Measurements from ENCODE around the gene NAA10. TPM values are rescaled to one million over a fixed set of nuclear protein-coding genes. Genes with fewer than 3 reads are reported as not detected.

The NAA10 gene
- total RNA-seq, 1 experiment from 2014 or later, result 107 TPM

DNA sequence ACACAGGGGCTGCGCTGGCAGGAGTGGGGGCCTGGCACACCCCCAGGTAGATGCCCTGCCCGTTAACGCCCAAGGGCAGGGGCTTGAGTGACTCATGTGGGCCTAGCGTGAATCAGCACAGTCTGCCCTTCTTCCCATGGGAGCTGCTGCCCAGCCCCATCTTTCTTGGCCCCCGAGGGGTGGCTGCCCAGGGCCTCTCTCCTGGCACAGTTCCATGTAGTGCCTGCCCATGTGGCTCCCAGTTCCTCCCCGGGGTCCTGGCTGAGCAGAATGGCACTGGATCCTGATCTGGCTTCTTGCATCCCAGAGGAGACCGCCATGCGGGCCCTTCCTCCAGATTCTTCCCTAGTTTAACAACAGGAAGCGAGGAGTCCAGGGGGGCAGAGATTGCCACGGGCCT is 32.5 kb downstream of the NAA10 start:
- no peak for DNase-seq (ENCODE audit: low spot score)
- no peaks in the 10 kb centered on the region for H3K9me3 Mint-ChIP-seq

GRCh38 chrX:153901753-153902140 is 33.1 kb downstream of the NAA10 start:
- H3K4me3 Mint-ChIP-seq, result no peak overlapping the region
- H3K27ac Mint-ChIP-seq, result no peak overlapping the region
- no peaks in the 10 kb centered on the region for H3K9me3 Mint-ChIP-seq

More for the DNA sequence above, 32.5 kb downstream of the NAA10 start:
- Mint-ChIP-seq H3K4me1 (peaks cover 23% of the 10 kb centered on the region), H3K36me3 (no peaks in the 10 kb centered on the region), H3K27me3 (ENCODE audit: low read depth) (no peaks in the 10 kb centered on the region), H3K4me3 (no peak overlapping the region), H3K27ac (no peak overlapping the region)
- no peak for TF ChIP-seq MYBL2 (CRISPR knock-in tag; IDR thresholded peaks at IDR 0.05)
- no peak for TF ChIP-seq AFF4 (CRISPR knock-in tag; IDR thresholded peaks at IDR 0.05; ENCODE audit: borderline replicate concordance)
- TF ChIP-seq, protein P1, sequence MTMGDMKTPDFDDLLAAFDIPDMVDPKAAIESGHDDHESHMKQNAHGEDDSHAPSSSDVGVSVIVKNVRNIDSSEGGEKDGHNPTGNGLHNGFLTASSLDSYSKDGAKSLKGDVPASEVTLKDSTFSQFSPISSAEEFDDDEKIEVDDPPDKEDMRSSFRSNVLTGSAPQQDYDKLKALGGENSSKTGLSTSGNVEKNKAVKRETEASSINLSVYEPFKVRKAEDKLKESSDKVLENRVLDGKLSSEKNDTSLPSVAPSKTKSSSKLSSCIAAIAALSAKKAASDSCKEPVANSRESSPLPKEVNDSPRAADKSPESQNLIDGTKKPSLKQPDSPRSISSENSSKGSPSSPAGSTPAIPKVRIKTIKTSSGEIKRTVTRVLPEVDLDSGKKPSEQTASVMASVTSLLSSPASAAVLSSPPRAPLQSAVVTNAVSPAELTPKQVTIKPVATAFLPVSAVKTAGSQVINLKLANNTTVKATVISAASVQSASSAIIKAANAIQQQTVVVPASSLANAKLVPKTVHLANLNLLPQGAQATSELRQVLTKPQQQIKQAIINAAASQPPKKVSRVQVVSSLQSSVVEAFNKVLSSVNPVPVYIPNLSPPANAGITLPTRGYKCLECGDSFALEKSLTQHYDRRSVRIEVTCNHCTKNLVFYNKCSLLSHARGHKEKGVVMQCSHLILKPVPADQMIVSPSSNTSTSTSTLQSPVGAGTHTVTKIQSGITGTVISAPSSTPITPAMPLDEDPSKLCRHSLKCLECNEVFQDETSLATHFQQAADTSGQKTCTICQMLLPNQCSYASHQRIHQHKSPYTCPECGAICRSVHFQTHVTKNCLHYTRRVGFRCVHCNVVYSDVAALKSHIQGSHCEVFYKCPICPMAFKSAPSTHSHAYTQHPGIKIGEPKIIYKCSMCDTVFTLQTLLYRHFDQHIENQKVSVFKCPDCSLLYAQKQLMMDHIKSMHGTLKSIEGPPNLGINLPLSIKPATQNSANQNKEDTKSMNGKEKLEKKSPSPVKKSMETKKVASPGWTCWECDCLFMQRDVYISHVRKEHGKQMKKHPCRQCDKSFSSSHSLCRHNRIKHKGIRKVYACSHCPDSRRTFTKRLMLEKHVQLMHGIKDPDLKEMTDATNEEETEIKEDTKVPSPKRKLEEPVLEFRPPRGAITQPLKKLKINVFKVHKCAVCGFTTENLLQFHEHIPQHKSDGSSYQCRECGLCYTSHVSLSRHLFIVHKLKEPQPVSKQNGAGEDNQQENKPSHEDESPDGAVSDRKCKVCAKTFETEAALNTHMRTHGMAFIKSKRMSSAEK (CRISPR knock-in tag; IDR thresholded peaks at IDR 0.05; ENCODE audit: borderline replicate concordance), result no peak
- TF ChIP-seq NFATC4 (CRISPR knock-in tag; IDR thresholded peaks at IDR 0.05), result no peak
- TF ChIP-seq, protein P2, sequence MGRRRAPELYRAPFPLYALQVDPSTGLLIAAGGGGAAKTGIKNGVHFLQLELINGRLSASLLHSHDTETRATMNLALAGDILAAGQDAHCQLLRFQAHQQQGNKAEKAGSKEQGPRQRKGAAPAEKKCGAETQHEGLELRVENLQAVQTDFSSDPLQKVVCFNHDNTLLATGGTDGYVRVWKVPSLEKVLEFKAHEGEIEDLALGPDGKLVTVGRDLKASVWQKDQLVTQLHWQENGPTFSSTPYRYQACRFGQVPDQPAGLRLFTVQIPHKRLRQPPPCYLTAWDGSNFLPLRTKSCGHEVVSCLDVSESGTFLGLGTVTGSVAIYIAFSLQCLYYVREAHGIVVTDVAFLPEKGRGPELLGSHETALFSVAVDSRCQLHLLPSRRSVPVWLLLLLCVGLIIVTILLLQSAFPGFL (CRISPR knock-in tag; IDR thresholded peaks at IDR 0.05; ENCODE audit: borderline replicate concordance), result no peak
- TF ChIP-seq SP1 (CRISPR knock-in tag; conservative IDR thresholded peaks at IDR 0.05), result no peak
- no peak for TF ChIP-seq HMGA2 (CRISPR knock-in tag; IDR thresholded peaks at IDR 0.05)
- no peak for TF ChIP-seq TEAD4 (CRISPR knock-in tag; IDR thresholded peaks at IDR 0.05)
- TF ChIP-seq ATF1 (CRISPR knock-in tag; IDR thresholded peaks at IDR 0.05), result no peak
- no peak for TF ChIP-seq RORB (CRISPR knock-in tag; IDR thresholded peaks at IDR 0.05)
- ChIA-PET POLR2A (no interaction called here), CTCF (no interaction called here)
- ATAC-seq, result no peak

DNA sequence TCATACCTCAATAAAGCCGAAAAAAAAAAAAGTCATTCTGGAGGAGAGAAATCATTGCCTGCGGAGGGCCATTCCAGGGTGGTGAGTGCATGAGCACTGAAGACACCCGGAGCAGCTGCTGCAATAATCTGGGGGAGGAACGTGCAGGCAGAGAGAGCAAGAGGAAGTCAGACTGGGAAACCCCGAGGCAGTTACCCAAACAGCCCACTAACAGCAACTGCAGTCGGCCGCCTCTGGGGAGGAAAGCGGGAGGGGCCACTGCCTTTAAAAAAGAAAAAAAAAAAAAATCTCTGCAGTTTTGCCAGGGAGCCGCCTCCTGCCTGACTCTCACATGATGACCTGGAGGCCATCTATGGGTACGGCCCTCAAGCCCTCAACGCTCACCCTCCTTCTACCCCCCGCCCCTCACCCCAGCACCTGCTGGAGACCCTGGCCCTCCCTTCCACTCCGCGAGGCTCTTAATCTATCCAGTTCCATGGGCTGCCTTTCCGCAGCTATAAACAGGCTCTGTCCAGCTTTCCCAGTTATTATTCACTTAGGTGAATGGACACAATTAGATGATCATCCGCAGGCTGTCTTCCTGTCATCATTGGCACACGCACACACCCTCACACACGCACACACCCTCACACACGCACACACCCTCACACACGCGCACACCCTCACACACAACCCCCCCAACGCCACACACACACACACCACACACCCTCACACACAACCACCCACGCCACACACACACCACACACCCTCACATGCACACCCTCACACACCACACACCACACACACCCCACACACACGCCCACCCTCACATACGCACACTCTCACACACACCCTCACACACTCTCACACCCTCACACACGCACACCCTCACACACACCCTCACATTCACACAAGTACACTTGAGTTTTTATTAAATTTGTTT is 33.7 kb downstream of the NAA10 start:
- peaks cover 23% of the 10 kb centered on the region for H3K4me1 Mint-ChIP-seq
- no peaks in the 10 kb centered on the region for H3K36me3 Mint-ChIP-seq
- H3K27ac Mint-ChIP-seq, result no peak overlapping the region
- no peak for TF ChIP-seq NFYB (CRISPR knock-in tag; conservative IDR thresholded peaks at IDR 0.05; ENCODE audit: low read depth)
- TF ChIP-seq, protein P3, sequence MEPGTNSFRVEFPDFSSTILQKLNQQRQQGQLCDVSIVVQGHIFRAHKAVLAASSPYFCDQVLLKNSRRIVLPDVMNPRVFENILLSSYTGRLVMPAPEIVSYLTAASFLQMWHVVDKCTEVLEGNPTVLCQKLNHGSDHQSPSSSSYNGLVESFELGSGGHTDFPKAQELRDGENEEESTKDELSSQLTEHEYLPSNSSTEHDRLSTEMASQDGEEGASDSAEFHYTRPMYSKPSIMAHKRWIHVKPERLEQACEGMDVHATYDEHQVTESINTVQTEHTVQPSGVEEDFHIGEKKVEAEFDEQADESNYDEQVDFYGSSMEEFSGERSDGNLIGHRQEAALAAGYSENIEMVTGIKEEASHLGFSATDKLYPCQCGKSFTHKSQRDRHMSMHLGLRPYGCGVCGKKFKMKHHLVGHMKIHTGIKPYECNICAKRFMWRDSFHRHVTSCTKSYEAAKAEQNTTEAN (CRISPR knock-in tag; IDR thresholded peaks at IDR 0.05), result peak; percentile 80
- CTCF ChIA-PET, result interaction anchor here (0.9 to 1.6 kb wide), 4 partner anchors 8 to 46 kb away, joined by 3 to 4 read pairs (median 4); no protein-coding TSS in a partner anchor
- POLR2A ChIA-PET, result no interaction called here
- no peak overlapping the region for H3K4me3 Mint-ChIP-seq
- no peaks in the 10 kb centered on the region for H3K27me3 Mint-ChIP-seq (ENCODE audit: low read depth)
- ATAC-seq (peak; percentile 53), DNase-seq (ENCODE audit: low spot score) (no peak)
- H3K9me3 Mint-ChIP-seq, result no peaks in the 10 kb centered on the region

More at GRCh38 chrX:153901753-153902140, 33.1 kb downstream of the NAA10 start:
- ChIA-PET POLR2A (no interaction called here), CTCF (no interaction called here)
- ATAC-seq (no peak), DNase-seq (ENCODE audit: low spot score) (no peak)
- TF ChIP-seq GABPB1 (CRISPR knock-in tag; IDR thresholded peaks at IDR 0.05) (no peak), IRF2 (CRISPR knock-in tag; IDR thresholded peaks at IDR 0.05; ENCODE audit: borderline replicate concordance, low read depth) (no peak)
- H3K36me3 Mint-ChIP-seq, result no peaks in the 10 kb centered on the region
- no peaks in the 10 kb centered on the region for H3K27me3 Mint-ChIP-seq (ENCODE audit: low read depth)
- peaks cover 23% of the 10 kb centered on the region for H3K4me1 Mint-ChIP-seq
